ENCODE measurements around the gene DGKB.

DGKB gene

GRCh38 chr7:14891289-14891688 lies 11.3 kb downstream of the DGKB start:
- Histone ChIP-seq H3K4me1 (ENCODE audit: control insufficient read depth, insufficient read depth, low read depth, low read length) (no peaks in the 10 kb centered on the region), H3K9ac (ENCODE audit: low read length) (no peak overlapping the region), H3K27me3 (ENCODE audit: control insufficient read depth in 1 of 2, insufficient read depth in 1 of 2, low read length in 2 of 2) (no peaks in the 10 kb centered on the region), H3K4ac (ENCODE audit: low read depth in 1 of 2, low read length in 2 of 2) (no peak overlapping the region), H3K23ac (ENCODE audit: low read length in 2 of 2) (no peak overlapping the region), H2AK5ac (ENCODE audit: low read length, severe bottlenecking) (no peak overlapping the region), H3K4me3 (ENCODE audit: insufficient read depth in 1 of 2, low read depth in 1 of 2, low read length in 2 of 2) (no peak overlapping the region), H3K14ac (ENCODE audit: low read length in 2 of 2) (no peak overlapping the region), H2BK15ac (ENCODE audit: low read depth, poor library complexity, severe bottlenecking) (no peak overlapping the region), H3K9me3 (ENCODE audit: control insufficient read depth, low read length) (no peaks in the 10 kb centered on the region), H2BK12ac (ENCODE audit: low read length in 2 of 2) (no peak overlapping the region), H4K91ac (ENCODE audit: low read length) (no peak overlapping the region), H3K27ac (ENCODE audit: low read length, poor library complexity, severe bottlenecking) (no peak overlapping the region), H3K18ac (ENCODE audit: low read depth in 1 of 2, low read length in 2 of 2) (no peak overlapping the region), H3K36me3 (ENCODE audit: control insufficient read depth in 1 of 2, insufficient read depth in 2 of 2, low read depth in 1 of 2, low read length in 2 of 2) (no peaks in the 10 kb centered on the region), H4K8ac (ENCODE audit: low read length) (no peak overlapping the region), H3K4me2 (ENCODE audit: low read length, poor library complexity, severe bottlenecking) (no peak overlapping the region), H2BK120ac (ENCODE audit: low read depth, low read length) (no peak overlapping the region), H2AFZ (ENCODE audit: low read depth, low read length) (no peak overlapping the region), H2BK5ac (ENCODE audit: low read depth, low read length, poor library complexity, severe bottlenecking) (no peak overlapping the region), H3K79me1 (replicated peaks; ENCODE audit: low read length, poor library complexity, severe bottlenecking) (no peaks in the 10 kb centered on the region)
- WGBS = 89% methylated on average over 2 of the region's 3 CpGs
- DNase-seq = no peak

GRCh38 chr7:14888962-14889361 lies 13.6 kb downstream of the DGKB start:
- no peak overlapping the region for H3K9ac ChIP-seq (ENCODE audit: low read length)
- no peak overlapping the region for H2AFZ ChIP-seq (ENCODE audit: low read depth, low read length)
- no peak overlapping the region for H2AK5ac ChIP-seq (ENCODE audit: low read length, severe bottlenecking)
- no peak overlapping the region for H3K27ac ChIP-seq (ENCODE audit: low read length, poor library complexity, severe bottlenecking)
- H2BK5ac ChIP-seq (ENCODE audit: low read depth, low read length, poor library complexity, severe bottlenecking) = no peak overlapping the region
- no peak overlapping the region for H2BK120ac ChIP-seq (ENCODE audit: low read depth, low read length)
- no peak overlapping the region for H2BK12ac ChIP-seq (ENCODE audit: low read length in 2 of 2)
- DNase-seq = peak; percentile 3
- H4K91ac ChIP-seq (ENCODE audit: low read length) = no peak overlapping the region
- no peaks in the 10 kb centered on the region for H3K27me3 ChIP-seq (ENCODE audit: control insufficient read depth in 1 of 2, insufficient read depth in 1 of 2, low read length in 2 of 2)
- H3K4me1 ChIP-seq (ENCODE audit: control insufficient read depth, insufficient read depth, low read depth, low read length) = no peaks in the 10 kb centered on the region
- H3K4ac ChIP-seq (ENCODE audit: low read depth in 1 of 2, low read length in 2 of 2) = no peak overlapping the region
- no peak overlapping the region for H3K14ac ChIP-seq (ENCODE audit: low read length in 2 of 2)
- 70% methylated on average over 1 of the region's 1 CpG for WGBS
- no peak overlapping the region for H3K23ac ChIP-seq (ENCODE audit: low read length in 2 of 2)
- H3K79me1 ChIP-seq (replicated peaks; ENCODE audit: low read length, poor library complexity, severe bottlenecking) = no peaks in the 10 kb centered on the region
- no peak overlapping the region for H3K18ac ChIP-seq (ENCODE audit: low read depth in 1 of 2, low read length in 2 of 2)
- no peaks in the 10 kb centered on the region for H3K36me3 ChIP-seq (ENCODE audit: control insufficient read depth in 1 of 2, insufficient read depth in 2 of 2, low read depth in 1 of 2, low read length in 2 of 2)
- H3K4me3 ChIP-seq (ENCODE audit: insufficient read depth in 1 of 2, low read depth in 1 of 2, low read length in 2 of 2) = no peak overlapping the region
- H4K8ac ChIP-seq (ENCODE audit: low read length) = no peak overlapping the region
- H2BK15ac ChIP-seq (ENCODE audit: low read depth, poor library complexity, severe bottlenecking) = no peak overlapping the region
- H3K9me3 ChIP-seq (ENCODE audit: control insufficient read depth, low read length) = no peaks in the 10 kb centered on the region
- no peak overlapping the region for H3K4me2 ChIP-seq (ENCODE audit: low read length, poor library complexity, severe bottlenecking)

- no peak overlapping the region for H3K23ac ChIP-seq (ENCODE audit: low read length in 2 of 2)
- H4K8ac ChIP-seq (ENCODE audit: low read length) = no peak overlapping the region
- no peak overlapping the region for H2BK5ac ChIP-seq (ENCODE audit: low read depth, low read length, poor library complexity, severe bottlenecking)
- no peak overlapping the region for H2AK5ac ChIP-seq (ENCODE audit: low read length, severe bottlenecking)
- no peak overlapping the region for H3K4me2 ChIP-seq (ENCODE audit: low read length, poor library complexity, severe bottlenecking)
- H2BK12ac ChIP-seq (ENCODE audit: low read length in 2 of 2) = no peak overlapping the region
- H3K9ac ChIP-seq (ENCODE audit: low read length) = no peak overlapping the region
- no peak overlapping the region for H2BK120ac ChIP-seq (ENCODE audit: low read depth, low read length)
- no peak overlapping the region for H3K4ac ChIP-seq (ENCODE audit: low read depth in 1 of 2, low read length in 2 of 2)
- H4K91ac ChIP-seq (ENCODE audit: low read length) = no peak overlapping the region
- H3K79me1 ChIP-seq (replicated peaks; ENCODE audit: low read length, poor library complexity, severe bottlenecking) = no peaks in the 10 kb centered on the region
- H3K9me3 ChIP-seq (ENCODE audit: control insufficient read depth, low read length) = no peaks in the 10 kb centered on the region
- WGBS = 95% methylated on average over 3 of the region's 3 CpGs
- H3K27ac ChIP-seq (ENCODE audit: low read length, poor library complexity, severe bottlenecking) = no peak overlapping the region
- no peaks in the 10 kb centered on the region for H3K4me1 ChIP-seq (ENCODE audit: control insufficient read depth, insufficient read depth, low read depth, low read length)
- no peak overlapping the region for H3K18ac ChIP-seq (ENCODE audit: low read depth in 1 of 2, low read length in 2 of 2)
- H3K4me3 ChIP-seq (ENCODE audit: insufficient read depth in 1 of 2, low read depth in 1 of 2, low read length in 2 of 2) = no peak overlapping the region
- no peaks in the 10 kb centered on the region for H3K36me3 ChIP-seq (ENCODE audit: control insufficient read depth in 1 of 2, insufficient read depth in 2 of 2, low read depth in 1 of 2, low read length in 2 of 2)
- no peak for DNase-seq
- no peak overlapping the region for H2AFZ ChIP-seq (ENCODE audit: low read depth, low read length)
- no peak overlapping the region for H2BK15ac ChIP-seq (ENCODE audit: low read depth, poor library complexity, severe bottlenecking)
- H3K27me3 ChIP-seq (ENCODE audit: control insufficient read depth in 1 of 2, insufficient read depth in 1 of 2, low read length in 2 of 2) = no peaks in the 10 kb centered on the region
- H3K14ac ChIP-seq (ENCODE audit: low read length in 2 of 2) = no peak overlapping the region
Observed at GRCh38 chr7:14886533-14886932, 16.0 kb downstream of the DGKB start.

- Histone ChIP-seq H3K79me1 (replicated peaks; ENCODE audit: low read length, poor library complexity, severe bottlenecking) (no peaks in the 10 kb centered on the region), H3K9me3 (ENCODE audit: control insufficient read depth, low read length) (no peaks in the 10 kb centered on the region), H4K8ac (ENCODE audit: low read length) (no peak overlapping the region), H3K14ac (ENCODE audit: low read length in 2 of 2) (no peak overlapping the region), H3K27ac (ENCODE audit: low read length, poor library complexity, severe bottlenecking) (no peak overlapping the region), H3K4me3 (ENCODE audit: insufficient read depth in 1 of 2, low read depth in 1 of 2, low read length in 2 of 2) (no peak overlapping the region), H2AFZ (ENCODE audit: low read depth, low read length) (no peak overlapping the region), H3K27me3 (ENCODE audit: control insufficient read depth in 1 of 2, insufficient read depth in 1 of 2, low read length in 2 of 2) (no peaks in the 10 kb centered on the region), H3K18ac (ENCODE audit: low read depth in 1 of 2, low read length in 2 of 2) (no peak overlapping the region), H3K4ac (ENCODE audit: low read depth in 1 of 2, low read length in 2 of 2) (no peak overlapping the region), H2BK5ac (ENCODE audit: low read depth, low read length, poor library complexity, severe bottlenecking) (no peak overlapping the region), H2BK12ac (ENCODE audit: low read length in 2 of 2) (no peak overlapping the region), H3K23ac (ENCODE audit: low read length in 2 of 2) (no peak overlapping the region), H3K4me2 (ENCODE audit: low read length, poor library complexity, severe bottlenecking) (no peak overlapping the region), H4K91ac (ENCODE audit: low read length) (no peak overlapping the region), H2BK15ac (ENCODE audit: low read depth, poor library complexity, severe bottlenecking) (no peak overlapping the region), H3K9ac (ENCODE audit: low read length) (no peak overlapping the region), H2AK5ac (ENCODE audit: low read length, severe bottlenecking) (no peak overlapping the region), H3K4me1 (ENCODE audit: control insufficient read depth, insufficient read depth, low read depth, low read length) (no peaks in the 10 kb centered on the region), H3K36me3 (ENCODE audit: control insufficient read depth in 1 of 2, insufficient read depth in 2 of 2, low read depth in 1 of 2, low read length in 2 of 2) (no peaks in the 10 kb centered on the region), H2BK120ac (ENCODE audit: low read depth, low read length) (no peak overlapping the region)
- DNase-seq = no peak
- WGBS = 87% methylated on average over 6 of the region's 8 CpGs
Observed at GRCh38 chr7:14875941-14876587, 26.5 kb downstream of the DGKB start.
